Testis (tissue), 2 donors: Measurements from ENCODE around the gene LENG8.

Experiments used
- CTCF ChIP-seq, 3 experiments: fragments of 450-650 bp in 2 of 3; fragments of 200-600 bp in 1 of 3; sonication (generic) in 1 of 3; IDR thresholded peaks; one replicate each; pipeline ENCODE4 v1.5.1; 2016 to 2019; ENCODE audit warnings: antibody characterized with exemption in 3 of 3, mild to moderate bottlenecking in 2 of 3, moderate library complexity in 1 of 3
- POLR2A ChIP-seq: fragments of 450-650 bp; IDR thresholded peaks from one replicate; pipeline ENCODE4 v1.6.1; 2017; ENCODE audit warnings: antibody characterized with exemption, mild to moderate bottlenecking, moderate library complexity

GRCh38 chr19:54421521-54421920 is 27.5 kb upstream of the LENG8 start:
- TF ChIP-seq POLR2A, result no peak
- TF ChIP-seq CTCF (IDR thresholded peaks at IDR 0.05), result no peak
